KMS-11 (cell line): ENCODE measurements around the gene CDC123.

ENCODE experiments used
- H2AFZ ChIP-seq: fragments of 200-600 bp; sonication (generic); 2 replicates; pipeline ENCODE4 v1.6.1; 2016; ENCODE audit warnings: antibody characterized with exemption, mixed run types, low read depth
- H3K27ac ChIP-seq: fragments of 200-600 bp; sonication (generic); 2 replicates; pipeline ENCODE4 v1.6.1; 2016; ENCODE audit warnings: mild to moderate bottlenecking, mixed run types
- H3K27me3 ChIP-seq: fragments of 200-600 bp; sonication (generic); 2 replicates; pipeline ENCODE4 v1.6.1; 2017; ENCODE audit warnings: mild to moderate bottlenecking, low read depth, mixed run types, moderate library complexity; ENCODE audit not compliant: insufficient read depth
- H3K36me3 ChIP-seq: fragments of 200-600 bp; sonication (generic); 2 replicates; pipeline ENCODE4 v1.6.1; 2017; ENCODE audit warnings: mild to moderate bottlenecking, mixed run types; ENCODE audit not compliant: insufficient read depth
- H3K4me1 ChIP-seq: fragments of 200-600 bp; sonication (generic); 2 replicates; pipeline ENCODE4 v1.6.1; 2016; ENCODE audit warnings: mild to moderate bottlenecking, low read depth, mixed run types; ENCODE audit not compliant: poor library complexity, severe bottlenecking
- H3K4me2 ChIP-seq: fragments of 200-600 bp; sonication (generic); 2 replicates; pipeline ENCODE4 v1.7.0; 2016; ENCODE audit warnings: mild to moderate bottlenecking, mixed run types
- H3K4me3 ChIP-seq: fragments of 200-600 bp; sonication (generic); IDR thresholded peaks from 2 replicates; pipeline ENCODE4 v1.6.1; 2017; ENCODE audit warnings: low read depth, low read length, mixed read lengths; ENCODE audit not compliant: insufficient read depth
- H3K79me2 ChIP-seq: fragments of 200-600 bp; sonication (generic); 2 replicates; pipeline ENCODE4 v1.6.1; 2016; ENCODE audit warnings: low read depth, mixed run types; ENCODE audit not compliant: insufficient read depth
- H3K9ac ChIP-seq: fragments of 200-600 bp; sonication (generic); 2 replicates; pipeline ENCODE4 v1.6.1; 2016; ENCODE audit warnings: mild to moderate bottlenecking, mixed run types
- H4K20me1 ChIP-seq: fragments of 200-600 bp; sonication (generic); 2 replicates; pipeline ENCODE4 v1.6.1; 2016; ENCODE audit warnings: mild to moderate bottlenecking, mixed run types; ENCODE audit not compliant: insufficient read depth
- TF ChIP-seq, protein P1 (sequence below): fragments of 200-600 bp; sonication (generic); conservative IDR thresholded peaks from 2 replicates; pipeline ENCODE4 v1.6.1; 2017; ENCODE audit warnings: low read depth, mild to moderate bottlenecking, antibody characterized with exemption, low read length, moderate library complexity, mixed read lengths

Gene CDC123

DNA sequence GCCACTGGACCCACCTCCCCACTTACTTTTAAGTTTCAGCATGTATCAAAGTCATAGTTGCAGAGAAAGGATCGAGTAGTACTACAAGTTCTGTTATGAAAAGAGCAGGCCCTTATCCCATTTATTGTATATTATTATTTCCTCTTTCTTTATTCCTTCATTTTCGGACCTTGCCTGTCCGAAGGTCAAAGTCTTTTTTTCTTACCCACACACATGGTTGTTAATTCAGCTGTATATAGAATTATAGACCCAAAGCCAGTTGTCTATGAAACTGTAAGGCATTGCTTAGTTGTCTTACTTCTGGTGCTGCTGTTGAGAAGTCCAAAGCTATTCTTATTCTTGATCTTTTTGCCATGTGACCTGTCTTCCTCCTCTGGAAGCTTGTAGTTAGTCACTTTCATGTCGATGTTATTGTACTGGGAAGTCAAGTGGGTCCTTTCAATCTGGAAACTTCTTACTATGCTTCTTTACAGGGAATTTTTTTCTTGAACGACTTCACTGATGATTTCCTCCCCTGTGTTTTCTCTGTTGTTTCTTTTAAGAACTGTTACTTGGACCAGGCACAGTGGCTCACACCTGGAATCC lies 8.6 kb upstream of the CDC123 start:
- H4K20me1 ChIP-seq = 0 out of 2 replicates have a peak, but pooled peaks cover 3% of the 10 kb centered on the region
- no peak overlapping the region for H3K27ac ChIP-seq
- no peaks in the 10 kb centered on the region; the same call in 1 of the 2 replicates for H3K36me3 ChIP-seq
- H3K9ac ChIP-seq = no peak overlapping the region
- no peak overlapping the region for H2AFZ ChIP-seq
- no peaks in the 10 kb centered on the region for H3K27me3 ChIP-seq
- no peak overlapping the region for H3K4me3 ChIP-seq
- TF ChIP-seq, protein P1, sequence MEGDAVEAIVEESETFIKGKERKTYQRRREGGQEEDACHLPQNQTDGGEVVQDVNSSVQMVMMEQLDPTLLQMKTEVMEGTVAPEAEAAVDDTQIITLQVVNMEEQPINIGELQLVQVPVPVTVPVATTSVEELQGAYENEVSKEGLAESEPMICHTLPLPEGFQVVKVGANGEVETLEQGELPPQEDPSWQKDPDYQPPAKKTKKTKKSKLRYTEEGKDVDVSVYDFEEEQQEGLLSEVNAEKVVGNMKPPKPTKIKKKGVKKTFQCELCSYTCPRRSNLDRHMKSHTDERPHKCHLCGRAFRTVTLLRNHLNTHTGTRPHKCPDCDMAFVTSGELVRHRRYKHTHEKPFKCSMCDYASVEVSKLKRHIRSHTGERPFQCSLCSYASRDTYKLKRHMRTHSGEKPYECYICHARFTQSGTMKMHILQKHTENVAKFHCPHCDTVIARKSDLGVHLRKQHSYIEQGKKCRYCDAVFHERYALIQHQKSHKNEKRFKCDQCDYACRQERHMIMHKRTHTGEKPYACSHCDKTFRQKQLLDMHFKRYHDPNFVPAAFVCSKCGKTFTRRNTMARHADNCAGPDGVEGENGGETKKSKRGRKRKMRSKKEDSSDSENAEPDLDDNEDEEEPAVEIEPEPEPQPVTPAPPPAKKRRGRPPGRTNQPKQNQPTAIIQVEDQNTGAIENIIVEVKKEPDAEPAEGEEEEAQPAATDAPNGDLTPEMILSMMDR = no peak
- H3K79me2 ChIP-seq = peaks cover 40% of the 10 kb centered on the region; the same call in 1 of the 2 replicates
- no peaks in the 10 kb centered on the region for H3K4me1 ChIP-seq
- H3K4me2 ChIP-seq = no peak overlapping the region

GRCh38 chr10:12188656-12189055 lies 7.3 kb upstream of the CDC123 start:
- H4K20me1 ChIP-seq = 0 out of 2 replicates have a peak, but pooled peaks cover 3% of the 10 kb centered on the region
- H3K36me3 ChIP-seq = no peaks in the 10 kb centered on the region; the same call in 1 of the 2 replicates
- no peaks in the 10 kb centered on the region for H3K4me1 ChIP-seq
- peaks cover 52% of the 10 kb centered on the region for H3K79me2 ChIP-seq
- no peak overlapping the region for H2AFZ ChIP-seq
- TF ChIP-seq, protein P1 = no peak
- no peak overlapping the region for H3K27ac ChIP-seq
- H3K4me3 ChIP-seq = no peak overlapping the region
- H3K4me2 ChIP-seq = no peak overlapping the region
- no peaks in the 10 kb centered on the region for H3K27me3 ChIP-seq
- H3K9ac ChIP-seq = no peak overlapping the region

DNA sequence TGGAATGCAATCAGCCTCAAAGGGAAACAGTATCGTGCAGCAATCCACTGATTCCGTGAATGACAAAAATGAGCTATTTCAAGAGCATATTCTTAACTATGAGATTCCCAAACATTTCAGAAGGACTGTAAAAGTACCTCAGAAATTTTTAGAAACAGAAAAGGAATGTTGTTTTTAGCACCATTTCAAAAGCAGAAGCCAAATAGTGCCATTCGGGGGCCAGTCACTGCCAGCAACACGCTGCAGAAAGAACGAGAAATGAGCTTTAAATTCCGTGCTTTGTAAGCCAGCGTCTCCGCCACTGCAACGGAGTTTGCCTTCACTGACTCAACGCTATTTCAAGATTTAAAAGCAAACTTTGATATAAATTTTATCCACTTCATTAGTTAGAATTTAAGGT lies 6.6 kb upstream of the CDC123 start:
- H2AFZ ChIP-seq = no peak overlapping the region
- H3K4me3 ChIP-seq = no peak overlapping the region
- H3K79me2 ChIP-seq = peaks cover 60% of the 10 kb centered on the region
- TF ChIP-seq, protein P1 = no peak
- H3K4me1 ChIP-seq = peaks cover 5% of the 10 kb centered on the region
- no peak overlapping the region for H3K4me2 ChIP-seq
- no peaks in the 10 kb centered on the region; the same call in 1 of the 2 replicates for H3K36me3 ChIP-seq
- H4K20me1 ChIP-seq = 0 out of 2 replicates have a peak, but pooled peaks cover 3% of the 10 kb centered on the region
- no peak overlapping the region for H3K9ac ChIP-seq
- H3K27ac ChIP-seq = no peak overlapping the region
- H3K27me3 ChIP-seq = no peaks in the 10 kb centered on the region

DNA sequence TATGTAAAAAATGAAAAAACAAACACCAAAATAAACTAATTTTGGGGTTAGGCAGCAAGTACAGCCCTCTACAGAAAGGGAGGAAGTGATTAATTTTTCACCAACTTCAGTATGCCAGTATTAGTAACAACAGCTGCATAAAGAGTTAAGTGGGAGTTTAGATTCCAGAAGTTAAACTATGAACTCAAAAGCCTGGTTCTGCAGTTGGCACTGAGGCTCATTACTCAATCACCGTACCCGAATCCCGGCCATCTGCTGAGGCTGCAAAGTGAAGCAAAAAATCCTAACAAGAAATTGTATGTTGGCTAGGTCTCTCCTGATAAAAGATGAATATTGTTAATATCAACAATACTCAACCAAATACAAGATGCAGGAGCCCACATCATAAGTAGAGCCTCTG lies 4.3 kb upstream of the CDC123 start:
- Histone ChIP-seq H3K4me3 (no peak overlapping the region), H3K36me3 (no peaks in the 10 kb centered on the region), H3K4me1 (peaks cover 8% of the 10 kb centered on the region), H2AFZ (no peak overlapping the region), H3K27me3 (no peaks in the 10 kb centered on the region), H4K20me1 (0 out of 2 replicates have a peak, but pooled peaks cover 3% of the 10 kb centered on the region), H3K4me2 (no peak overlapping the region), H3K9ac (no peak overlapping the region), H3K27ac (no peak overlapping the region), H3K79me2 (peaks cover 78% of the 10 kb centered on the region)
- TF ChIP-seq, protein P1 = no peak
